Tongue (tissue), 2 donors: ENCODE measurements around the gene FPGS. TPM values are rescaled to one million over a fixed set of nuclear protein-coding genes. Genes with fewer than 3 reads are reported as not detected.

Experiments used
- DNase-seq: peaks from one replicate; pipeline ENCODE4 v3.0.0-alpha.2; 2015
- total RNA-seq: library from RNA; depleted of rRNA; stranded (reverse); fragments of >200 nt; gene quantifications from one replicate; pipeline ENCODE4 v1.2.3, GENCODE V29; 2014

FPGS gene
- total RNA-seq, 1 donor from 2014 or later, result 52.9 TPM

DNA sequence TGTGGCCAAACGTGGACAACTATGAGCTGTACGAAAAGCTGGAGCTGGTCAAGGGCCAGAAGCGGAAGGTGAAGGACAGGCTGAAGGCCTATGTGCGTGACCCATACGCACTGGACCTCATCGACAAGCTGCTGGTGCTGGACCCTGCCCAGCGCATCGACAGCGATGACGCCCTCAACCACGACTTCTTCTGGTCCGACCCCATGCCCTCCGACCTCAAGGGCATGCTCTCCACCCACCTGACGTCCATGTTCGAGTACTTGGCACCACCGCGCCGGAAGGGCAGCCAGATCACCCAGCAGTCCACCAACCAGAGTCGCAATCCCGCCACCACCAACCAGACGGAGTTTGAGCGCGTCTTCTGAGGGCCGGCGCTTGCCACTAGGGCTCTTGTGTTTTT lies 13.5 kb upstream of the FPGS start:
- DNase-seq, result no peak

DNA sequence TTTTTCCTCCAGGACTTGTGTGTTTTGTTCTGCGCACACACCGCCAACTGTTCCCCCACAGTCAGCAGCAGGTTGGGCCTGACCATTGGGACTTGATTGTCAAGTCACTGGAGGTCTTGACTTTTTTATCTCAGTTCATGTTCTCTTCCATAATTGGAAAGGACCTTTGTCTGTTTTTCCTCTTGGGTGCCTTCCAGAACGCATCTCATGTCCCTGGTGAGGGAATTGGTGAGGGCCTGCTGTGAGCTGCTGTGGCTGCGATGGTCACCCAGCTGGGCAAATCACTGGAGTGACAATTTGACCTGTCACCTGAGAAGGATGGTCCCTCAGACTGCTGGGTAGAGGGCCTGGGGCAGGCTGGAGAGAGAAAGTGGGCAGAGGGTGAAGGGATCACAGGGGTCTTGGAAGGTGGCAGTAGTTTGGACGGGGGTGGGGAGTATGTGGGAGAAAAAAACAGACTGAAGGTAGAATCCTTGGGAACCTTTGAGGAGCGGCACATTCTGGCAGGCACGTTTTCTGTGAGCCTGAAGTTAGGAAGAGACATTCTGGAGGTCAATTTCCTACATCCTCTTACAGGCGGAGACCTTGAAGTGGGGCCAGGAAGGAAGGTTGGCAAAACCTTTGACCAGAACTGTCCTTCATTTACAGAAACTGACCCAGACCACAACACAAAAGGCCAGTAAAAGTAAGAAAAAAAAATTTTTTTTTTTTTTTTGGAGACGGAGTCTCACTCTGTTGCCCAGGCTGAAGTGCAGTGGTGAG lies 12.4 kb upstream of the FPGS start:
- no peak for DNase-seq

DNA sequence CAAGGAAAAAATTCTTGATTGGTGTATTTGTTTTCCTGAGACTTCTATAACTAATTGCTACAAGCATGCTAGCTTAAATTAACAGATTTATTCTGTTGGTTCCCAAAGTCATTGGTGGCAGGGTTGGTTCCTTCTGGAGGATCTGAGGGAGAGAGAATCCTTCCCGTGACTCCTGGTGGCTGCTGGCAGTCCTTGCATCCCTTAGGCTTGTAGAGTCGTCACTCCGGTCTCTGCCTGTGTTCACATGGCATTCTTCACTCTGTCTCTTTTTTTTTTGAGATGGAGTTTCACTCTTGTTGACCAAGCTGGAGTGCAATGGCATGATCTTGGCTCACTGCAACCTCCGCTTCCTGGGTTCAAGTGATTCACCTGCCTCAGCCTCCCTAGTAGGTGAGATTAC lies 11.6 kb upstream of the FPGS start:
- DNase-seq, result no peak

DNA sequence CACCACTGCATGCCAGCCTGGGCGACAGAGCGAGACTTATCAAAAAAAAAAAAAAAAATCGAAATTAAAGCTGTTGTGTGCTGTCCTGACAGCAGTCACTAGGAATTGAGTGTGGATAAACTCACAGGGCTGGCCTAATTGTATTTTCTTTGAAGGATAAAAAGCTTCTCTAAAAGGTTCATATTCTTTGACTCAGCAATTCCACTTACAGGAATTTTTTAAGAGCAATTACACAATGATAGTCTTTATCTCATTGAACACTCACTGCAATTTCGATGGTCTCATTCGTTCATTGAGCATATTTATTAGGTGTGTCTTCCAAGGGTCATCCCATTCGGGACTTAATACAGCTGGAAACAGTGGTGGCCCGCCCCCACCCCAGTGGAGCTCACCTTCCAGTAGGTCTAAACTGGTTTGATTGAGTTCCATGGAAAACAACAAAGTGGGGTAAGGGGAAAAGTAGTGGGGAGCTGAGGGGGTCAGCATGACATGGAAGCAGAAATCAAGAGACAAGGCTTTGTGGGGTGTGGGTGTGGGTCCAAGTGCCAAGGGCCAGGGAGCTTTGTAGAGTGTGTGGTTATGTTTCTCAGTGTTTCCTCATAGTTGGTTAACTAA lies 10.2 kb upstream of the FPGS start:
- no peak for DNase-seq

GRCh38 chr9:127793093-127793708 lies 9.5 kb upstream of the FPGS start:
- no peak for DNase-seq

DNA sequence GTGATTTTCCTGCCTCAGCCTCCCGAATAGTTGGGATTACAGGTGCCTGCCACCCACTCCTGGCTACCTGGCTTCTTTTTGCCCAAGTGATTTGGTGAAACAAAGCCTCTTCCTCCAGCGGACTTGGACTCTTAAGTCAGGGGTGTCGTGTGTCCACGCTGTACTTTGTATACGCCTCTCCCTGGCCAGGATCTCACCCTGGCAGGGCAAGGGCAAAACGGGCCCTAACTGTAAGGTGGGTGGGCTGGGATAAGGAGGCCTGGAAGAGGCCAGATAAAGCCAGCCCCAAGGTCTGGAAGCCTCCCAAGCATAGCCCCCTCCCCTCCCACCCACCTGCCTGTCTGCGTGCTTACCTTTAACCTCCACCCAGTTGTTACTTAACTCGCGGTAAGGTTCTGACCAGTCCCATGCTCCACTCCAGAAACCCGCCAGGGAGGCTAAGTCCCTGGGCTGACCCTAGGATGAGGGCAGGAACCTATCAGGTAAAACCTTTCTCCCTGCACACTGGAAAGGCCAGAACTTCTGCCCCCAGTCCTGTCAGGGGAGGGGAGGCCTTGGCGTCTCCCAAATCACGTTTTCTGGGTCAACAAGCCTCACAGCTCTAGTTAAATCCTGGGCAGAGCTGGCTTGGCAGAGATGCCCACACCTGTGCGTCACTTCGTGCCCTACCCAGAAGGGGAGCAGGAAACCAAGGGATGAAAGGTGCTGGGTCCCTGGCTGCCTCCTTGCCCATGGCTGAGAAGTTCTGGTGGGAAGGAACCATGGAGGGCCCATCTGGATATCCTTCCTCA lies 8.5 kb upstream of the FPGS start:
- DNase-seq, result no peak

GRCh38 chr9:127796225-127796813 lies 6.4 kb upstream of the FPGS start:
- peak; percentile 45 for DNase-seq

GRCh38 chr9:127796852-127797370 lies 5.8 kb upstream of the FPGS start:
- DNase-seq, result no peak

DNA sequence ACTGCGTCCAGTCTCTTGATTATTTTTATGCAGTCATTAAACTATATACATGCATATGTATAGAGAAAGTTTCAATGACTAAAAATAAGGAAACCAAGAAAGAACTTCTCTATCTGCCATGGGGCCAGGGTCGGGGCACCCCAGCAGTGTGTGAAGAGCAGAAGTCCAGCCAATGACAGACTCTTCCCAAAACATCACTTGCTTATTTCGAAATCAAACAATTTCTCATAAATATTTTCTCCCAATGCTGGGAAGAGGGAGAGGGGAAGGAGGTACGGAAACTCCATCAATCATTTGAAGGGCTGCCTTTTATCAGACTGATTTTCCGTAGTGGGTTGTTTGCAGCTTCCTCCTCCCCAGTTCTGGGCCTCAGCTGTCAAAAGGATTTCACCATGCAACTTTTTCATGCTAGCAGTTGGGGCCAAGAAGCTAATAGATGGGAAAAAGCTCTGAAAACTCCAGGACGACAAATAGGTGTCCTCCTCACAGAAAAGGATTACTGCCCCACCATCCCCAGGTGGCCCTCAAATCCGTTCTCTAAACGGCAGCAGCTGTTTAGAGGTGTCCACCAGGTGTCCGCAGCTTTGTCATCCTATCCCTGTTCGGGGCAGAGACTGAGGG lies 617 bp upstream of the FPGS start:
- no peak for DNase-seq

- DNase-seq, result peak; percentile 26
These were observed 1.0 kb downstream of the FPGS start for GRCh38 chr9:127803507-127804352.

DNA sequence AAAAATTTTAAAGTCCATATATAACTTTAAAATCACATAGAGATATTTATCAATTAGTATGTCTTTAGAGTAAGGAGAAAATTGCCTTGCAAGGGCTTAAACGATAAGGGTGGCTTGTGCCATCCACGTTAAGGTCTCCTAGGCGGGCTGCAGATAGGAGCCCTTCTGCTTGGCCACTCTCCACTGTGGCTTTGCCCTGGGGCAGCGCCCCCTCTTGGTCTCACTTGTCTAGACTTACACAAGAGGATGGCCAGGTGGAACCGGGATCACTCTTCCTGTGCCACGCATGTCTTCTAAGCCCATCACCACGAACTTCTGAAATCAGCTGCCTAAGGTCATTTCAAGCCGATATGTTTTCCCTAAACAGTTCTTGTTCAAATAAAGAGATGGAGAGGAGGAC lies 2.9 kb downstream of the FPGS start:
- no peak for DNase-seq

GRCh38 chr9:127806871-127807270 lies 4.2 kb downstream of the FPGS start:
- DNase-seq, result no peak

GRCh38 chr9:127808347-127809001 lies 5.8 kb downstream of the FPGS start:
- DNase-seq, result no peak

GRCh38 chr9:127809002-127809539 lies 6.4 kb downstream of the FPGS start:
- peak; percentile 55 for DNase-seq

- peak; percentile 64 for DNase-seq
These were observed 7.1 kb downstream of the FPGS start for GRCh38 chr9:127809540-127810377.

DNA sequence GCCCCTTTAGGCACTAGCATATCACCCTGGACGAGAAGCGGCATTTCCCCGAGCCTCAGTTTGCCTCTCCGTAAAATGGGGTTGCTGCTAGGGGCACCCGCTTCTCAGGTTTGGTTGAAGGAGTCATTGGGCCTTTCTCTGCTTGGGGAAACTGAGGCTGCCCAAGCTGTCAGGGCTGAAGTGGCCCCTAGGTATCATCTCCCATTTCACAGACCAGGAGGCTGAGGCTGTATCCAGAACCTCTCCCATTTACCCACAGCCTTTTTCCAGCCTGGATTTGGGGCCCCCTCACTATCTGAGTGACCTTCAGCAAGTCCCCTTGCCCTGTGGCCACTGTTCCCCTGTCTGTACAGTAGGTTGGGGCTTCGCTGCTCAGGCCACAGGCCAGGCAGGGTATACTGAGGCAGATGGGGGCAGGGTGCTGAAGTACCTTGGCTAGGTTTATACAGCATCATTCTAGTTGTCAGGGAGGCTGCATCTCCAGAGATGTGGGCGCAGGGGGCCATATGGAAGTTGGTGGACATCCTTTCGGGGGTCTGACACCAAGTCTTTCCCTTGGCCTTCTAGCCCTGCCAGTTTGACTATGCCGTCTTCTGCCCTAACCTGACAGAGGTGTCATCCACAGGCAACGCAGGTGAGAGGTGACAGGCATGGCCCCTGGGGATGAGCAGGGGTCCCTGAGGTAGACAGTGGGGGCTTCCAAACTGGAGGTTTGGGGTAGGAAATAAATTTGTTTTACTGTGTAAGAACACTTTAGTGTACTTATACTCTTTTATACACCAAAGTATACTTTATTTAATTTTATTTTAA lies 7.9 kb downstream of the FPGS start:
- no peak for DNase-seq

DNA sequence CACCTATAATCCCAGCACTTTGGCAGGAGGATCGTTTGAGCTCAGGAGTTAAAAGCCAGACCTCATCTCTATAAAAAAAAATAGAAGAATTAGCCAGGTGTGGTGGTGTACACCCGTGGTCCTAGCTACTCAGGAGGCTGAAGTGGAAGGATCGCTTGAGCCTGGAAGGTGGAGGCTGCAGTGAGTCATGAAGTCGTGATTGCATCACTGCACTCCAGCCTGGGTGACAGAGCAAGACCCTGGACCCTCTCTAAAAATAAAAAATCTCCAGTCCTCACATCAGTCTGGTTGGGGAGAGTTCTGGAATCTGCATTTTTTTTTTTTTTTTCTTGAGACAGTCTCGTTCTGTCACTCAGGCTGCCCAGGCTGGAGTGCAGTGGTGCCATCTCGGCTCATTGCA lies 9.3 kb downstream of the FPGS start:
- DNase-seq, result no peak
